Hepatocyte (in vitro differentiated cells): Measurements from ENCODE around the gene GGNBP2. TPM values are rescaled to one million over a fixed set of nuclear protein-coding genes. Genes with fewer than 3 reads are reported as not detected.

Experiments
- DNase-seq: peaks from one replicate; pipeline ENCODE4 v3.0.0-alpha.2; 2016; ENCODE audit warnings: low spot score
- H2AFZ ChIP-seq: fragments of 200-600 bp; sonication (generic); 2 replicates; pipeline ENCODE4 v1.6.0; 2016; ENCODE audit warnings: antibody characterized with exemption, mild to moderate bottlenecking
- H3K27ac ChIP-seq: fragments of 200-600 bp; sonication (generic); 2 replicates; pipeline ENCODE4 v1.5.1; 2016; ENCODE audit warnings: mild to moderate bottlenecking
- H3K27me3 ChIP-seq: fragments of 200-600 bp; sonication (generic); 2 replicates; pipeline ENCODE4 v1.6.1; 2016
- H3K36me3 ChIP-seq: fragments of 200-600 bp; sonication (generic); replicated peaks from 2 replicates; pipeline ENCODE4 v1.5.1; 2016; ENCODE audit warnings: low read depth; ENCODE audit not compliant: insufficient read depth
- H3K4me1 ChIP-seq: fragments of 200-600 bp; sonication (generic); 2 replicates; pipeline ENCODE4 v1.5.1; 2016; ENCODE audit warnings: mild to moderate bottlenecking, moderate library complexity; ENCODE audit not compliant: insufficient read depth
- H3K4me2 ChIP-seq: fragments of 200-600 bp; sonication (generic); 2 replicates; pipeline ENCODE4 v1.6.0; 2016
- H3K4me3 ChIP-seq: fragments of 200-600 bp; sonication (generic); 2 replicates; pipeline ENCODE4 v1.5.1; 2016; ENCODE audit warnings: mild to moderate bottlenecking
- H3K79me2 ChIP-seq: fragments of 200-600 bp; sonication (generic); 2 replicates; pipeline ENCODE4 v1.6.0; 2017; ENCODE audit warnings: mild to moderate bottlenecking
- H3K9me2 ChIP-seq: fragments of 200-600 bp; sonication (generic); replicated peaks from 2 replicates; pipeline ENCODE4 v1.6.0; 2017; ENCODE audit warnings: mild to moderate bottlenecking; ENCODE audit not compliant: insufficient read depth
- H3K9me3 ChIP-seq: fragments of 200-600 bp; sonication (generic); 2 replicates; pipeline ENCODE4 v1.5.1; 2016; ENCODE audit warnings: low read depth, mild to moderate bottlenecking
- H4K20me1 ChIP-seq: fragments of 200-600 bp; sonication (generic); 2 replicates; pipeline ENCODE4 v1.6.0; 2016; ENCODE audit warnings: mild to moderate bottlenecking; ENCODE audit not compliant: insufficient read depth, poor library complexity, severe bottlenecking
- CTCF ChIP-seq: fragments of 200-600 bp; sonication (generic); IDR thresholded peaks from 2 replicates; pipeline ENCODE4 v1.5.1; 2016; ENCODE audit warnings: antibody characterized with exemption, mild to moderate bottlenecking; ENCODE audit not compliant: poor library complexity
- EZH2 ChIP-seq: fragments of 200-600 bp; sonication (generic); IDR thresholded peaks from 2 replicates; pipeline ENCODE4 v1.6.1; 2016; ENCODE audit warnings: antibody characterized with exemption, mild to moderate bottlenecking, borderline replicate concordance
- EZH2phosphoT487 ChIP-seq: fragments of 200-600 bp; sonication (generic); IDR thresholded peaks from one replicate; pipeline ENCODE4 v1.6.1; 2018; ENCODE audit warnings: antibody characterized with exemption, mild to moderate bottlenecking, low read depth, moderate library complexity; ENCODE audit not compliant: unreplicated experiment, severe bottlenecking
- WGBS: methylation state at CpG from one replicate; pipeline ENCODE4 v1.1.6; 2016; ENCODE audit warnings: low lambda C conversion rate; ENCODE audit errors: missing lambda C conversion rate; 5-methylcytosine and 5-hydroxymethylcytosine counted together
- polyA plus RNA-seq: library from polyadenylated mRNA; unstranded; fragments of >200 nt; fragmentation: Nextera tagmentation; extraction: Ambion mirVana; gene quantifications from 2 replicates; pipeline ENCODE4 v1.2.1, GENCODE V29; 2016
- total RNA-seq: library from RNA; depleted of rRNA; stranded (reverse); fragments of >200 nt; gene quantifications from 2 replicates; pipeline ENCODE4 v1.2.3, GENCODE V29; 2014

The GGNBP2 gene
- total and polyA plus RNA-seq, 2 experiments from 2014 or later = 52.2 to 79.9 TPM

GRCh38 chr17:36608794-36609497, 64.2 kb downstream of the GGNBP2 start:
- peaks cover 4% of the 10 kb centered on the region for H3K79me2 ChIP-seq
- no peaks in the 10 kb centered on the region for H3K4me1 ChIP-seq
- H3K4me2 ChIP-seq = no peak overlapping the region
- no peak overlapping the region for H2AFZ ChIP-seq
- H3K27me3 ChIP-seq = no peaks in the 10 kb centered on the region
- no peaks in the 10 kb centered on the region for H3K9me3 ChIP-seq
- no peaks in the 10 kb centered on the region for H4K20me1 ChIP-seq
- H3K36me3 ChIP-seq = no peaks in the 10 kb centered on the region
- no peak overlapping the region for H3K4me3 ChIP-seq
- TF ChIP-seq CTCF = peak; percentile 47
- TF ChIP-seq EZH2 = no peak
- H3K27ac ChIP-seq = no peak overlapping the region
- no peaks in the 10 kb centered on the region for H3K9me2 ChIP-seq
- WGBS = 67% methylated on average over 21 of the region's 24 CpGs
- peak; percentile 66 for DNase-seq

- no peak overlapping the region for H3K27ac ChIP-seq
- no peaks in the 10 kb centered on the region for H3K36me3 ChIP-seq
- H3K4me3 ChIP-seq = no peak overlapping the region
- no peaks in the 10 kb centered on the region for H4K20me1 ChIP-seq
- H3K79me2 ChIP-seq = no peaks in the 10 kb centered on the region
- H3K4me1 ChIP-seq = no peaks in the 10 kb centered on the region
- no peaks in the 10 kb centered on the region for H3K27me3 ChIP-seq
- H3K9me2 ChIP-seq = no peaks in the 10 kb centered on the region
- no peak overlapping the region for H3K4me2 ChIP-seq
- H3K9me3 ChIP-seq = no peaks in the 10 kb centered on the region
- 88% methylated on average over 7 of the region's 7 CpGs for WGBS
- no peak overlapping the region for H2AFZ ChIP-seq
- no peak for TF ChIP-seq EZH2phosphoT487
- DNase-seq = no peak
Observed at GRCh38 chr17:36609498-36609862, 64.8 kb downstream of the GGNBP2 start.

- H3K9me3 ChIP-seq = no peaks in the 10 kb centered on the region
- WGBS = 95% methylated on average over 6 of the region's 6 CpGs
- TF ChIP-seq EZH2phosphoT487 (no peak), EZH2 (no peak), CTCF (no peak)
- no peaks in the 10 kb centered on the region for H3K4me1 ChIP-seq
- DNase-seq = no peak
- no peak overlapping the region for H3K4me2 ChIP-seq
- H3K27ac ChIP-seq = no peak overlapping the region
- no peak overlapping the region for H3K4me3 ChIP-seq
- H4K20me1 ChIP-seq = no peaks in the 10 kb centered on the region
- no peaks in the 10 kb centered on the region for H3K9me2 ChIP-seq
- H2AFZ ChIP-seq = no peak overlapping the region
- no peaks in the 10 kb centered on the region for H3K27me3 ChIP-seq
- no peaks in the 10 kb centered on the region for H3K36me3 ChIP-seq
- no peaks in the 10 kb centered on the region for H3K79me2 ChIP-seq
Observed at GRCh38 chr17:36610474-36610873, 65.8 kb downstream of the GGNBP2 start.

DNA sequence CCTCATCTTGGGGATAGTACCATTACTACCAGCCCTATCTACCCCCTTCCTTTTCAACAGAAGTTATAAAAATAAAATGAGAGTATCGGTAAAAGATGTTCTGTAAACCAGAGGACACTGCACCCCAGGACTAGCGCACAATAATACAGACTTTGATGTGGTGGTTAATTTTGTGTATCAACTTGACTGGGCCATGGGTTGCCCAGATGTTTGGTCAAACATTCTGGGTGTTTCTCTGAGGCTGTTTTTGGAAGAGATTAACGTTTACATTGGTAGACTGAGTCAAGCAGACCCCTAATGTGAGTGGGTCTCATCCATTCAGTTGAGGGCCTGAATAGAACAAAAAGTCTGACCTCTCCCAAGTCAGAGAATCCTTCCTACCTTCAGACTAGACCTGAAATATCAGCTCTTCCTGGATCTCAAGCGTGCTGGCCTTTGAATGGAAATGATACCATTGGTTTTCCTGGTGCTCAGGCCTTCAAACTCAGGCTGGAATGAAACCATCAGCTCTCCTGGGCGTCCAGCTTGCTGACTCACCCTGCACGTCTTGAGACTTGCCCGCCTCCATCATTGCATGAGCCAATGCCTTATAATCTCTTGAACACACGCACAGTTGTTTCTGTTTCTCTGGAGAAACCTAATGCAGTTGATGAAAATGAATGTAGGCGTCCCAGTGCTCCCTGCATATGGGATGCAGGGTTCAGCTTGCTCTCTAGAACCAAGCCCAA, 66.8 kb downstream of the GGNBP2 start:
- no peaks in the 10 kb centered on the region for H3K9me3 ChIP-seq
- no peaks in the 10 kb centered on the region for H3K36me3 ChIP-seq
- 85% methylated on average over 9 of the region's 9 CpGs for WGBS
- no peak overlapping the region for H3K4me3 ChIP-seq
- H3K4me1 ChIP-seq = no peaks in the 10 kb centered on the region
- H3K4me2 ChIP-seq = no peak overlapping the region
- peak; percentile 48 for DNase-seq
- no peaks in the 10 kb centered on the region for H3K27me3 ChIP-seq
- no peaks in the 10 kb centered on the region for H4K20me1 ChIP-seq
- no peaks in the 10 kb centered on the region for H3K79me2 ChIP-seq
- no peak overlapping the region for H3K27ac ChIP-seq
- no peak overlapping the region for H2AFZ ChIP-seq
- TF ChIP-seq EZH2 (no peak), EZH2phosphoT487 (no peak), CTCF (no peak)
- H3K9me2 ChIP-seq = no peaks in the 10 kb centered on the region
